HEK293T (cell line): Measurements from ENCODE around the gene ZDHHC14.

ENCODE experiments used
- BHLHE40 ChIP-seq: fragments of 450-650 bp; IDR thresholded peaks from 2 replicates; pipeline ENCODE4 v1.6.1; 2016; ENCODE audit warnings: mild to moderate bottlenecking, moderate library complexity, borderline replicate concordance
- ELF4 ChIP-seq: fragments of 450-650 bp; IDR thresholded peaks from 2 replicates; pipeline ENCODE4 v1.6.1; 2017; ENCODE audit warnings: antibody characterized with exemption
- FOXA1 ChIP-seq: fragments of 450-650 bp; IDR thresholded peaks from 2 replicates; pipeline ENCODE4 v1.6.1; 2016; ENCODE audit warnings: mild to moderate bottlenecking
- FOXM1 ChIP-seq: fragments of 450-650 bp; IDR thresholded peaks from 2 replicates; pipeline ENCODE4 v1.6.1; 2017; ENCODE audit warnings: mild to moderate bottlenecking, borderline replicate concordance
- L3MBTL2 ChIP-seq: fragments of 450-650 bp; conservative IDR thresholded peaks from 2 replicates; pipeline ENCODE4 v1.6.1; 2016; ENCODE audit warnings: mild to moderate bottlenecking
- LEF1 ChIP-seq: fragments of 450-650 bp; IDR thresholded peaks from 2 replicates; pipeline ENCODE4 v1.6.1; 2017; ENCODE audit warnings: mild to moderate bottlenecking, borderline replicate concordance
- NFRKB ChIP-seq: fragments of 450-650 bp; IDR thresholded peaks from 2 replicates; pipeline ENCODE4 v1.6.1; 2016; ENCODE audit warnings: mild to moderate bottlenecking, moderate library complexity

DNA sequence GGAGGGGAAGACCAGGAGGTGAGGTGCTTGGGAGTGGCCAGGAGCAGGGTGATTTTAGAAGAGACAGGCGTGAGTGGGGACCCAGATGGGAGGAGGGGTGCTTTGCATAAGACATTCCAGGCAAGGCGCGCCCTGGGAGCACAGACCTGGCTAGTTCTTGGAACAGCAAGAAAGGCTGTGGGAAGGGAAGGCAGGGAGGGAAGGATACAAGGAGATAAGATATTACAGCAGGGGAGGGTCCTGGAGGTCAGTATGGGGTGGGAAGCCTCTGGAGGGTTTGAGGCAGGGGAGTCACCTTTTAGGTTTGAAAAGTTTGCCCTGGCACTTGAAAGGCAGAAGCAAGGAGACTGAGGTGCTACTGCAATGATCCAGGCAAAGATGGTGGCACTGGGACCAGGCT lies 111.8 kb downstream of the ZDHHC14 start:
- TF ChIP-seq L3MBTL2 (no peak), NFRKB (no peak), ELF4 (no peak), LEF1 (no peak), FOXA1 (no peak), BHLHE40 (no peak), FOXM1 (no peak)
